ENCODE data around the gene PARD3.

Gene PARD3

DNA sequence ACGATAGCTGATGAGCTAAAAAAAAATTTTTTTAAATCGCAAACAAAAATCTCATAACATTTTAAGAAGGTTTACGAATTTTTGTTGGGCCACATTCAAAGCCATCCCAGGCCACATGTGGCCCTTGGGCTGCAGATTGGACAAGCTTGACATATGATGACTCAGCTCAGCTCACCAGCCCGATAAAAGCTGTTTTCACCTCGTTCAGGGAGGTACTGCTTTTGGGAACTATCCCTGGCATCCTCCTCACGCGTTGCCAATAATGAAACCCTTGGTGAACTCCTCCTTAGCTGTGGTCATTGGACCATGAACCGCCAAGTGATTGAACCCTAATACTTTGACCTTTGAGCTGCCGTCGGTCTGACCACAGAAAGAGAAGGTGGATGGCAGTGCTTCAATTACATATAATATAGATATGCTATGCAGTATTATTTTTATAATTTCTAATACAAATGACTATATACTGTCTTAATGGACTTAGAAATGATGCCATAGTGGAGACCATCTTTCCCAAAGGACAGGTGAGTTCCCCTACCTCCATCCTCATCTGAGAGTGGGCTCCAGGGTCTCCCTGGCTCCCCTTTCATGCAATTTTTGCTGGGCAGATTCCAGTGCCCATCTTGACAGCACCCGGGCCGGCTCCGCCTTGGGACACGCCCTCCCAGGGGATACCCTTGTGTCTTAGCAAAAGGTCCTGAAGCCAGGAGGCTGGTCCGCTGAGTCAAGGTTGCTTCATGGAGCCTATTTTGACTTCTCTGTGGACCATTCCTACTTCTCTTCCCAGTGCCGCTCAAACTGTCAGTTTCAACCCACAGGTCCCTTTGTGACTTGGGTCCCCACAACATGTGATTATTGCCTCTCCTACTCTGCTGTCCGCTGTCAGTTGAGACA is 707.2 kb downstream of the PARD3 start:
- no peak for DNase-seq

- no peak for DNase-seq
Measured at GRCh38 chr10:34106356-34106885, 708.7 kb downstream of the PARD3 start.

DNA sequence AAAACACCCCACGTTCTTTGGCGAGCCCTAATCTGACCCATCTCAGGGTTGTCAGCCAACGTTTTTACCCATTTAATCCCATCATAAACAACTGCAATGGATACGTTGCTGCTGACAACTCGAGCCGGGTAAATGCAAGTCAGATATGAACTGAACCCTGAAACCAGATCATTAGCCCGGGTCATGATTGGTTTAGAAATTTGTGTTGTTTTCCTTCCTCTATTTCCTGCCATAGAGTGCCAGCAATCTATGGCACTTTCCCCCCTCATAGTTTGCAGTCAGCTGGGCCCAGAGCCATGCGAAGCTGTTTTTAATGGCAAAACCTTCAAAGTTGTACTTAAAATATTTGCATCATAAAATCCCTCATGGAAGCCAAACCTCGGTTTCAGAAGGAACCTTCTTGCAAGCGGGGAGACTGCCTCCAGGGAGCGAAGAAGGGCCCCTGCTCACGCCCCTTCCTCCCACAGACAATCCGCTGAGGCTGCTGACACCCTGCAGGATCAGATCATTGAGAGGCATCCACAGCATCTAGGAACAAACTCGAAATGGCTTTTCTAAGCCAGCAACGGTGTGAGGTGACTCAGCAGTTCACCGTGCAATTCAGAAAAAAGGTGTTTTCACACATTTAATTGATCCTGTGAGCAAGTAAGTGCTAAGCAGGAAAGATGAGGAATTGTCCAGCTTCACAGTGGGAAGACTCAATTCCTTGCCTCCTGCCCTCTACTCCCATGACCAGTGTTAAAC is 710.1 kb downstream of the PARD3 start:
- no peak for DNase-seq

GRCh38 chr10:34102893-34103506 is 712.1 kb downstream of the PARD3 start:
- DNase-seq, result no peak

DNA sequence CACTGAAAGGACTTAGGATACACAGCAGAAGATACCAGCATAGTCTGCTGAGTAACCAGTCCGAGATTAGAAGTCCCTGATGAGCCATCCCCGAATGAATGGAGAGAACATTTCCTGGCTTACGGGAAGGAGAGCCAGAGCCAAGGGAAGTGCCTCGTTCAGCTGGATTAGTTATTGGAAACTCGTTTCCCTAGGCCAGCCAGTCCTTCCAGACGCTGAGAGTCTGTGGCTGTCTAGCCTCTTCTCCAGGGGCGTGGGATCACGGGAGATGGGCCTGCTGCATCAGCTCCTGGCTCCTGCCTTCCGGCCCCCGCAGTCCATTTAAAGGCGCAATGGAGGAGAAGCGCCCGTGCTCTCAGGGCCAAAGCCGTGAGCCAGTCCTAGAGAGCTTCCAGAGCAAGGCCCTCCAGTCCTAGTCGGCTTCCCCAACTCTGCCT is 712.8 kb downstream of the PARD3 start:
- DNase-seq, result no peak

DNA sequence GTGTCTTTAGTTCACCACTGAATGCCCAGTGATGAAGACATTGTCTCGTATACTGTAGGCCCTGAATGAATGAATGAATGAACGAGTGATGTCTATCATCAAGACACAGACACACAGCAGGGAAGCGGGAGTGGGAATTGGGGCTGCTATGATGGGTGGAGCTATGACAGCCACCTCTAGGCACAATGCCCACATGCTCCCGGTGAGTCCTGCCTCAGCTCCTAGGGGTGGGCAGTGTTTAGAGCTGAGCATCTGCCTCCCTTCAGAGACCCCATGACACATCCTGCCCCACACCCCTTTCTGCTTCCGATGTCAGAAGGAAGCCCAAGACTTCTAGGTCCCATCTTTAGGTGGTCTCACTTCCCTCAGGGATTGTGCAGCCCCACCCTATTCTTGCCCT is 714.1 kb downstream of the PARD3 start:
- no peak for DNase-seq

DNA sequence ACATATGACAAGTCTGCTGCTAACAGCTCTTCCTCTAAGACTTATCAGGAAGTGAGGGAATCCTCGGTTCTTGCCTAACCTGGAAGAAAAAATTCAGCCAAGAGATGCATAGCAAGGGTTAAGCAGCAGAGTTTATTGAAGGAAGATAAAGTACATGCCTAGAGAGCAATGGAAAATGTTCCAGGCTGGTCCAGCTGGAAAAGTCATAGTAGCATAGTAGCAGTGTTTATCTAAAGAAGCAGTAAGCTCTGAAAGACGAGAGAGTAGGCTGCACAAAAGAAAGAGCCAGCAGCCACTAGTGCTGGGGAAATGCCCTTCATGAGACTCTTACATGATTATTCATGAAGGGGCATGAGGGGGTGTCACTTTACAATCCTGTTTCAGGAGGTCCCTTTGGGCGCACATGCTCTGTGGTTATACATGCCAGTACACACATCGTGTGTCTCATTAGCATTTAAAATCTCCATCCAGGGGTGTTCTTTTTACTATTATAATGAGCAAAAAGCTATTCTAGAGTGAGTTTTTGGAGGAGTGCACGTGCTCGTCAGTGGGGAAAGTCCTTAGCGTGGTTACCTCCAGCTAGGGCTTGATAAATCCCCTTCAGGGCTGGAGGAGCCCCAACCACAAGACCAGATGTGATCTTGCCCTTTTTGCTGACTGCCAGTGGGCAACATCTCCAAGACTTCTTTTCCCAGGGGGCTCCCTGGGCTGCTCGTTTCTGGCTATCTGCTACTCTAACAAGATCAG is 716.1 kb downstream of the PARD3 start:
- DNase-seq, result no peak

DNA sequence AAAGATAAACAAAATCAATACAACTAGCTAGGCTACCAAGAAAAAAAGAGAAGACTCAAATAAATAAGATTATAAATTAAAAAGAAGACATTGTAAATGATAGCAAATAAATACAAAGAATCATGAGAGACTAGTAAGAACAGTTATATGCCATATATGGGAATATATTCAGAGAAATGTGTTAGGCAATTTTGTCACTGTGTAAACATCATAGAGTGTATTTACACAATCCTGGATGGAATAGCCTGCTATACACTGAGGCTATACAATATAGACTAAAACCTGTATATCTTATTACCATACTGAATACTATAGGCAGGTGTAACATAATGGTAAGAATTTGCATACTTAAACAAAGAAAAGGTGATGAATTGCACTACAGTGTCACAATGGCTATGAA is 717.4 kb downstream of the PARD3 start:
- no peak for DNase-seq

- DNase-seq, result no peak
Measured at GRCh38 chr10:34094961-34095360, 720.1 kb downstream of the PARD3 start.

DNA sequence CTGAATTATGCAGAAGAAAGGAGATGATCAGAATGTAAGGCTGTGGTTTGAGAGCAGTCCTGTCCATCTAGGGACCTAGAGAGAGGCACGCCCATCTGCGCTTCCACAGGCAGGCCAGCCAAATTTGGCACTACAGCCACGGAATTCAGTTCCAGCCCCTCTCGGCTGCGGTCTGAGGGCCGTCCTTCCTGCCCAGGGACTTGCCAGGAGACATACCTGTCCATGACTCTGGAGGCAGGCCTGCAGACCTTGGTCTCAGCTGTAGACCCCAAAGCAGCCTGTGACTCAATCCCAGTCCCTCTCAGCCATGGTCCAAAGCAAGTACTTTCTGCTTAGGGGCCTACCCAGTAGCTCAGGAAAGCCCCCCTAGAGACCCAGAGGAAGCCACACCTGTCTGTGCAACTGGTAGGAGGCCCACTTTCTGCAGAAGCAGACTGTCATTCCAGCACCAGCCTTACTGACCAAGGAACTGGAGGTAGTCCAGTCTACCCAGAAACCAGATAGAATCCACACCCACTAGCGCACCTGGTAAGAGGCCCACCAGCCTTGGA is 720.9 kb downstream of the PARD3 start:
- DNase-seq, result no peak

GRCh38 chr10:34092891-34093290 is 722.2 kb downstream of the PARD3 start:
- no peak for DNase-seq

GRCh38 chr10:34091635-34092195 is 723.4 kb downstream of the PARD3 start:
- no peak for DNase-seq

DNA sequence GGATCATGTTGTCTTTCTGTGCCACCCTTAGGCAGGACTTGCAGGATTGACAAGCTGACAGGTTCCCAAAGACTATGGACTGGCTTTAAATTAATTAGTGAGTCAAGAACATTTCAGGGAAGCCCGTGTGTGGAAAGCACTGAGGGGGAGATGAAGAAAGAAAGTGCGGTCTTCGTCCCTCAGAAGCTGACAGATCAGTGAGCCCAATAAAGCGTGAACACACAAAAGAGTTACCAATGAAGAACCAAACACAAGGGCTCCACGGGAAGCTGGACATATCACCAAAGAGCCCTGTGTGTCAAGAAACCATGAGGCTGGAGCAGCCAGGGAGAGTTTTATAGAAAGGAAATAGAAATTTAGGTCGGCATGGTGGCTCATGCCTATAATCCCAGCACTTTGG is 725.8 kb downstream of the PARD3 start:
- DNase-seq, result no peak

DNA sequence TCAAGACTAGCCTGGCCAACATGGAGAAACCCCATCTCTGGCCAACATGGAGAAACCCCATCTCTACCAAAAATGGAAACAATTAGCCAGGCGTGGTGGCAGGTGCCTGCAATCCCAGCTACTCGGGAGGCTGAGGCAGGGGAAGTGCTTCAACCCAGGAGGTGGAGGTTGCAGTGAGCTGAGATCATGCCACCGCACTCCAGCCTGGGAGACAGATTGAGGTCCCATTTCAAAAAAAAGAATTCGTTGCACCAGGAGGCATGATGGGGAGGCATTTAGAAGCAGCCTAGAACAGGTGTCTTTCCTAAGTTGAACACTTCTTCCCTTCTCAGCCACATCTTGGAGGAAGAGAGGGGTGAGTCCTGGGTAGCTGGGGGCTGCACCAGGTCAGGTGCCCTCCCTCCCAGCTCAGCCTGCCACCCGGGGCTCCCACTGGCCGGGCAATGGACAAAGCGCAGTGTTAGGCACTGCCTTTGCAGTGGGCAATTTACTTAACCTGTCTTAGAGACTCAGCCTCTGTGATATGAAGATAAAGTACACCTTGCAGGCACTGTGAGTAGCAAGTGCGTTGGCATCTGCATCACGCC is 726.8 kb downstream of the PARD3 start:
- DNase-seq, result no peak

DNA sequence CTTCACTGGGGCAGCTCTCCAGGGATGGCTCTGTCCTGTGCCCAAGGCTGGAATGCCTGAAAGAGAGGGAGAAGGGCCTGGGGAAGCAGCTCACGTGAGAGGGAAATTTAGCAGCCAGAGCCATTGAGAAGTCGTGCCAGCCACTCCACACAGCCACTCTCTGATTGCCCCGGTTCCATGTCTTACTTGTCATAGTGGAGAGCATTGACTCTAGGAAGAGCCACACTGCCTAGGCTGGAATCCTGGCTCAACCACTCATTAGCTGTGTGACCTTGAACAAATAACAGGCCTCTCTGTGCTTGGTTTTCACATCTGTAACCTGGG is 728.0 kb downstream of the PARD3 start:
- no peak for DNase-seq

DNA sequence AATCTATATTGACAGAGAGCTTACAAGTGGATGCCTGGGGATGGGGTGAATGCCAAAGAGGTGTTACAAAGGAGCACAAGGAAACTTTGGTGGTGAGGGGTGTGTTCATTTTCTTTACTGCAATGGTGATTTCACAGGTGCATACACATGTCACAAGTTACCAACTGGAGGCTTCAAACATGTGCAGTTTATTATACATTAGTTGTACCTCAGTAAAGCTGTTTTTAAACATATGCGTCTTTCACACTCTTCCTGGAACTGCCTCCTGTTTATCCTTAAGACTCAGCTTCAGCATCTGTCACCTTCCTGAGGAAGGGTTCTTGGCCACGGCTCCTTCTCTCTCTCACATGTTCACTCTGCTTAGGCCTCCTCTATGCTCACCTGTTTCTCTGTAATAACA is 731.5 kb downstream of the PARD3 start:
- no peak for DNase-seq

DNA sequence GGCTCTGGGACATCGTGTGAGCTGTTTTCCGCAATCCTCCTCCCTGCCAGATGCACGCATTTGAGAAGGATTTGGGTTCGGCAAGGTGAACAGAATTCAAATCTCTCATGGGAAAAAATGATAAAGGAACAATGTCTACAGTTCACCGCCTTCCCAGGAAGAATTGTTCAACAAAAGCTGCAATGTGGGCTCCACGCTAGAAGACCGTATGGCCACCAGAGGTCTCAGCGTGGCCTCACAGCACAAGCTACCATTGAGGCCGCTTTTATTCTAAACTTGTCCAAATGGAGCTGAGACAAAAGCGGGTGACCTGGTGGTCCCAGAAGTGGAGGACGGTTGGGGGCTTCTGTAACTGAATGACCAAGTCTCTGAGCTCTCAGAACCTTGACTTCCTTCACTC is 733.1 kb downstream of the PARD3 start:
- no peak for DNase-seq

GRCh38 chr10:34081347-34081743 is 733.8 kb downstream of the PARD3 start:
- no peak for DNase-seq

DNA sequence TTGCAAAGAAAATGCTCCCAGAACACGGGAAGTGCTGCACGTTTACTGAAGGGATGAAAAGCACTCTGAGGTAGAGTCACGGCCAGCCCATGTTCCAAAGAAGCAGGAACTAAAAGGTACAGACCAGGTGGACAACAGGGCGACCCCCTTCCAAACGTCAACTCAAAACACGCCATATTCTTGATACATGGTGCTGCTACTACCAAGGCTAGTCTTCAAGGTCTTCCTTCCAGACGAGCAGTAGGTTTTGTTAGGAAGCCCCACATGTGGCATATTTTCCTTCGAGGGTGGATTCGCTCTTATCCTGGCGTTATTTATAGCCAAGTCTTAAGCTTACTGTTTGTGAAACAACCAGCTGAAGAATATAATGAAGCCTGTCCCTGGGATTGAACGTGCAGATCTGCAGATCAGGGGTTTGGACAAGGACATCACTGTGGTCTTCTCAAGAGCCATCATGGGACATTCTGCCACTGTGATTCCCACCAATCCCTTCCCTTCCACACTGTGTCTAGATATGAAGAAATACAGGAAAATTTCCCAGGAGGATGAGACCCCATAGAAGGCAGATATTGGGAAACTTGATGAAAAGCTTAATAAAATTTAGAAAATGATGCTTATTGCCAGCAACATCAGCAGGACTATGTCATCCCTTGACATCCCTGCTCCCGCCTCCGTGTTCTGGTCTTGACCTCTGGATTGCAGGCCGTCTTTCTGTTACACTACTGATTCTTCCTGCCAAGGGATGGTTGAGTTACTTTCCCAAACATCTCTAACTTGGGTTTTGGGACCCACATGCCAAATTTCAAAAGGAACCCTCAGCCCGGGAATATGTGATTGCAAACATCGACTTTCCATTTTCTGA is 734.4 kb downstream of the PARD3 start:
- DNase-seq, result no peak

GRCh38 chr10:34079702-34080484 is 735.2 kb downstream of the PARD3 start:
- DNase-seq, result no peak
